ENCODE data around the gene ADAMTSL5.
"Not testable (repeated sequence)": the region's sequence is repeated elsewhere in the genome, so short reads cannot be mapped to it uniquely, and the experiment has no call there.

ADAMTSL5 gene

GRCh38 chr19:1512671-1513498 is at the start of gene ADAMTSL5:
Gene ADAMTSL5 (minus strand): TSS chr19:1513019. CDS start chr19:1510943, 2,076 bp downstream.
- peak; percentile 65 for DNase-seq (ENCODE audit: low read depth, low spot score)

GRCh38 chr19:1561236-1561842 is 48.5 kb upstream of the ADAMTSL5 start:
- DNase-seq (ENCODE audit: low read depth, low spot score), result peak; percentile 32

- no peak for DNase-seq (ENCODE audit: low read depth, low spot score)
Observed at GRCh38 chr19:1560286-1560882, 47.6 kb upstream of the ADAMTSL5 start.

- no peak for DNase-seq (ENCODE audit: low read depth, low spot score)
Observed at GRCh38 chr19:1558552-1558951, 45.7 kb upstream of the ADAMTSL5 start.

GRCh38 chr19:1556390-1557070 is 43.7 kb upstream of the ADAMTSL5 start:
- DNase-seq (ENCODE audit: low read depth, low spot score), result no peak

- no peak for DNase-seq (ENCODE audit: low read depth, low spot score)
Observed at GRCh38 chr19:1555487-1556389, 42.9 kb upstream of the ADAMTSL5 start.

- DNase-seq (ENCODE audit: low read depth, low spot score), result no peak
Observed at GRCh38 chr19:1554968-1555367, 42.1 kb upstream of the ADAMTSL5 start.

- DNase-seq (ENCODE audit: low read depth, low spot score), result no peak
Observed at GRCh38 chr19:1553415-1553814, 40.6 kb upstream of the ADAMTSL5 start.

- no peak for DNase-seq (ENCODE audit: low read depth, low spot score)
Observed at GRCh38 chr19:1551068-1552040, 38.5 kb upstream of the ADAMTSL5 start.

- DNase-seq (ENCODE audit: low read depth, low spot score), result no peak
Observed at GRCh38 chr19:1549332-1549945, 36.6 kb upstream of the ADAMTSL5 start.

GRCh38 chr19:1540365-1540925 is 27.6 kb upstream of the ADAMTSL5 start:
- DNase-seq (ENCODE audit: low read depth, low spot score), result no peak

GRCh38 chr19:1539749-1540148 is 26.9 kb upstream of the ADAMTSL5 start:
- not testable (repeated sequence) for DNase-seq (ENCODE audit: low read depth, low spot score)

- no peak for DNase-seq (ENCODE audit: low read depth, low spot score)
Observed at GRCh38 chr19:1538978-1539377, 26.2 kb upstream of the ADAMTSL5 start.

- not testable (repeated sequence) for DNase-seq (ENCODE audit: low read depth, low spot score)
Observed at GRCh38 chr19:1535699-1536098, 22.9 kb upstream of the ADAMTSL5 start.

GRCh38 chr19:1534972-1535371 is 22.2 kb upstream of the ADAMTSL5 start:
- DNase-seq (ENCODE audit: low read depth, low spot score), result no peak

- no peak for DNase-seq (ENCODE audit: low read depth, low spot score)
Observed at GRCh38 chr19:1533510-1534150, 20.8 kb upstream of the ADAMTSL5 start.

GRCh38 chr19:1532003-1532402 is 19.2 kb upstream of the ADAMTSL5 start:
- no peak for DNase-seq (ENCODE audit: low read depth, low spot score)

- no peak for DNase-seq (ENCODE audit: low read depth, low spot score)
Observed at GRCh38 chr19:1531587-1531986, 18.8 kb upstream of the ADAMTSL5 start.

GRCh38 chr19:1530856-1531255 is 18.0 kb upstream of the ADAMTSL5 start:
- DNase-seq (ENCODE audit: low read depth, low spot score), result not testable (repeated sequence)
